Inflammatory macrophage treated with lipopolysaccharide for 1 hour (primary cell): ENCODE results near the gene RNF121.
"Not testable (repeated sequence)": the region's sequence is repeated elsewhere in the genome, so short reads cannot be mapped to it uniquely, and the experiment has no call there.

Source experiments
- DNase-seq, 2 donors: peaks; one replicate each; pipeline ENCODE4 v3.0.0-alpha.2; 2020 to 2022

The RNF121 gene

GRCh38 chr11:71928737-71929443 is at the start of gene RNF121:
RNF121 (plus strand) TSS chr11:71929046; CDS start chr11:71929062, 16 bp downstream.
- DNase-seq = peak; percentile 95 to 96

DNA sequence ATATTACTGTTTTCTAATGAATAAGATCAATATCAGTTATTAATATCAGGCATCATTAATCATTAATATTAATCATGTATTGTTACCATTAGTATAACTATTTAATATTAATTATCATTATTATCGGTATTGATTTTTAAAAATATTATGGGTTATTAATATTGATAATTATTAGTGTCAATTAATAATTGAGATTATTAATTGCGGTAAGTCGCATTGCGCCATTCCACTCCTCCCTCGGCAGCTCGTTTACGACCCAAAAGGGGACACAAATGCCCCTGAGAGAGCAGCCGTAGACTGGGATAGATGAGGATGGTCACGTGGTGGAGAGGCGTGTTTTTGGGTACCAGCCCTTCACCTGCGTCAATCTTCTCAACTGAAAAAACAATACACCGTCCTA is 43.0 kb upstream of the RNF121 start:
- not testable (repeated sequence) for DNase-seq

GRCh38 chr11:71888335-71889010 is 40.4 kb upstream of the RNF121 start:
- not testable (repeated sequence) for DNase-seq

- not testable (repeated sequence) for DNase-seq
Measured at GRCh38 chr11:71889181-71889872, 39.5 kb upstream of the RNF121 start.

- DNase-seq = no peak
Measured at GRCh38 chr11:71895961-71896360, 32.9 kb upstream of the RNF121 start.

DNA sequence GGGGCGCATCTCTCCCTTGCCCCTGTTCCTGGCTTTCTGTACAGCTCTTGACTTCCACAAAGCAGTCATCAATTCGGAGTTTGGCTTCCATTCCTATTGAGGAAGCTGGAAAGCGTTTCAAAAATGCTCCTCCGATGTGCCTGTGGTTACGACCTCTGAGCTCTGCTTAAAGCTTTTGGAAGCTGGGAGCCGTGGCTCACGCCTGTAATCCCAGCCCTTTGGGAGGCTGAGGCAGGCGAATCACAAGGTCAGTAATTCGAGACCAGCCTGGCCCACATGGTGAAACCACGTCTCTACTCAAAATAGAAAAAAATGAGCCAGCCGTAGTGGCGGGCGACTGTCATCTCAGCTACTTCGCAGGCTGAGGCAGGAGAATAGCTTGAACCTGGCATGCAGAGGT is 27.7 kb upstream of the RNF121 start:
- not testable (repeated sequence) for DNase-seq

- DNase-seq = no peak
Measured at GRCh38 chr11:71908218-71908617, 20.6 kb upstream of the RNF121 start.

DNA sequence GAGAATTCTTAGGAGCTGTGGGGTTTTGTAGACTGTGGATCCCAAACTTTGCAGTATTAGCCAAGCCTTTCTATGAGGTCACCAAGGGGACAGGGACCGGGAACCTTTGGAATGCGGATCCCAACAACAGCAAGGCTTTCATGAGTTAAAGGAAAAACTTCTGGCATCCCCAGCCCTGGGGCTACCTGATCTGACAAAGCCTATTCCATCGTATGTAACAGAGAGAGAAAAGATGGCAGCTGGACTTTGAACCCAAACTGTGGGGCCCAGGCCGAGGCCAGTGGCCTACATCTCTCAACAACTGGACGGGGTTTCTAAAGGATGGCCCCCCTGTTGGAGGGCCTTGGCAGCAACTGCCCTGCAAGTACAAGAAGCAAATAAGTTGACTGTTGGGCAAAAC is 18.1 kb upstream of the RNF121 start:
- DNase-seq = not testable (repeated sequence)

DNA sequence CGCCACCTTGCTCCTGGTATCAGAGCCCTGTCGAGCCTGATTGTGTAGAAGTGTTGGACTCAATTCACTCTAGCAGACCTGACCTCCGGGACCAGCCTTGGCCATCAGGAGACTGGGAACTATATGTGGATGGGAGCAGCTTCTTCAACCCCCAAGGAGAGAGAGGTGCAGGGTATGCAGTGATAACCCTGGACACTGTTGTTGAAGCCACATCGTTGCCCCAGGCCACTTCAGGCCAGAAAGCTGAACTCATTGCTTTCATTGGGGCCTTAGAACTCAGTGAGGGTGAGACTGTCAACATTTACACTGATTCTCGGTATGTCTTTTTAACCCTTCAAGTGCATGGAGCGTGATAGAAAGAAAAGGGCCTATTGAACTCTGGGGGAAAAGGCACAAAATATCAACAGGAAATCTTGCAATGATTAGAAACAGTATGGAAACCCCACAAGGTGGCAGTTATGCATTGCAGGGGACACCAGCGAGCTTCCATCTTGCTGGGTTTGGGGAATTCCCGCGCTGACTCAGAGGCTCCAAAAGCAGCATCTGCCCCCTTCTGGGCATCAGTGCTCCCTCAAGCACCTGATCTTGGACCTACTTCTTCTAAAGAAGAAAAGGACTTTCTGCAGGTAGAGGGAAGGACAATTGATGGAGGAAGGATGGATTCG is 17.4 kb upstream of the RNF121 start:
- DNase-seq = peak in 1 of 2 donors; percentile 14

GRCh38 chr11:71911986-71912340 is 16.9 kb upstream of the RNF121 start:
- DNase-seq = not testable (repeated sequence)

- no peak for DNase-seq
Measured at GRCh38 chr11:71913756-71914526, 14.9 kb upstream of the RNF121 start.

- no peak for DNase-seq
Measured at GRCh38 chr11:71914617-71915189, 14.1 kb upstream of the RNF121 start.

DNA sequence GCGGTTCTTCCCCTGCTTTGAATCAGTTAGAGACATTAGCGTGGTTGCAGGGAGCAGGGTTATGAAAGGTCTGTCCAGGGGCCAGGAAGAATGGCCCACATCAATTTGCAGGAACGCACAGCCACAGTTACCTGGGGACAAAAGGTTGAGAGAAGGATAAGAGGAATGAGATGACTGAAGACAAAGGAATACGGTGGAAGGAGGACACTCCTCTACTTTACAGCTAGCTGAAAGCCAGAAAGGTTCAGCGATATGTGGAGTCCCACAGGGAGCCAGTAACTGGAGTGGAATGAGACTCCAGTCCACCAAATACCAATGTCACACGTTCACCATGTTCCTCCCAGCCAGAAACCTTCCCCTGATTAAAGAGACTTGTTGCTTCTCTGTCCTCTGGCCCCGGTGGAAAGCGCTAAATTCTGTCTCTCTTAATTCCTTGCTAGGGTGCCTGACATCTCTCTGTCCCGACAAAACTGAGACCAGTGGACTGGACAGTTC is 11.2 kb upstream of the RNF121 start:
- DNase-seq = no peak

DNA sequence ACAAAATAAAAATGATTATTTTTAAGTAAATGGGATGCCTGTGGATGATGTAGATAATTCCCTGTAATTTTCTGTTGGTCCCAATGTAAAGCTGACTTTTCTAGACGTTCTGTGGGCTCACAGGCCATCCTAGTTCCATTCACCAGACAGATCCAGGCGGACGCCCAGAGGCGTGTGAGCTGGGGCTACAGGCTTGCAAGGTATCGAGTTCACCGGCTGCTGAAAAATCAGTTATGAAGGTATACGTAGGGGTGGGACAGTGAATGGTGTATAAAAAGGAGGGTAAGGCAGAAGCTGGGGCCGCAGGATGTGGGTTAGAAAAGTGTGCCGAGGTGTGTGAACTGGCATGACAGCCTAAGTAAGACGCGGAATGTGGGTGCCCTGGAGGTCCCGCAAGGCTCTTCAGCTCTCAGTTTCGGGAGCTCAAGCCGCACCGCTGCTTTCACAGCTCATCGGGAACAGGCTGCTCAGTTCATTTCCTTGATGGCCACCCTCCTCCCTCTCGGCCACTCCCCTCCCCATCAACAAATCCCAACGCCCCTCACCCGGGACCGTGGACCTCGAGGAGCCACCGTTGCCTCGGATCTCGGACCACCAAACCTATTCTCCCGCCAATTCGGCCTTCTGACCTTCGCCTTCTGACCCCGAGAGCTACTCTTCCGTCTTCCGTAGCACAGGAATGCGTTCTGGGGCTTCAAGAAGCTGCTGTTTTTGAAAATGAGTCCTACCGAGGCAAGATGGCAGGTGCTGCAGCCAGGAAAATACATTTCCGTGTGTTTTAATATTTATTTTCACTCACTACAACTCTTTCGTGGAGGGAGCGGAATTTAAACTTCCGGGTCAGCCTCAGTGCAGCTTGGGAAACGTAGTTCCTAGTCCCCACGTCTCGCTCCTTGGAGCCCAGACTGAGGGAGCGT is 768 bp upstream of the RNF121 start, which contains the start of gene XNDC1N:
Gene XNDC1N, minus strand, starts transcription at position 775 of the 917 bp plus-strand sequence. CDS start 5,241 bp downstream, outside the sequence.
- DNase-seq = peak in 1 of 2 donors; percentile 77

DNA sequence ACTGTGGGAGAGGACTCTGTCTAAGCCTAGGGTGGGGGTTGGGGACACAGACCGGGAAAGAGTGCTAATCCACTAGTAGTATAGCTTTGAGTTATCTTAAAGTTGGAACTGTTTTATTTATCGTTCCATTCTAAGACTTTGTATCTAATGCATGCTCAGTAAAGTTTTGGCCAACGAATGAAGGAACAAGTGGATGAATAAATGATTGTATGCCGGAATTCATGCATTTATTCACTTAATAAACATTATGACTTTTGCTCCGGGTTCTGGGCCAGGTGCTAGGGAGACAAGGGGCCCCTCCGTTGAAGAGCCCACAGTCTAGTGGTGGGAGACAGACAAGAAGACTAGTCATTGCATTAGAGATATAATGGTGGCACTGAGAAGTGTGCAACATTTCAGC is 645 bp downstream of the RNF121 start:
- no peak for DNase-seq

GRCh38 chr11:71930556-71931244 is 1.9 kb downstream of the RNF121 start:
- DNase-seq = no peak

DNA sequence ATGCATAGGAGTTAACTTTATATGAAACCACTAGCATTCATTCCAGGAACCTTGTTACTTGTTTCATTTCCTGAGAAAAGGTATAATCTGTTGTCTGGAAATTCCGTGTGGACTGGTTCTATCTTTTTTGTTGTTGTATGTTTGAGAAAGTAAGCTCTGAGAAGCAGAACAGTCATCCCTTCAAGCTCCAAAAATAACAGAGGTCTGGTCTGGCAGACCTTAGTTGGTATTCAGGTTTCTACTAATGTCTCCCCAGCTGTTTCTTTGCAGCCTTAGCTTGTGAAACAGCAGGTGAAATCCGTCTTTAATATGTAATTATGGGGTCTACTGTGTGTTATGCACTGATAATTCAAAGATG is 2.4 kb downstream of the RNF121 start:
- DNase-seq = no peak

GRCh38 chr11:71933141-71933933 is 4.5 kb downstream of the RNF121 start:
- no peak for DNase-seq

DNA sequence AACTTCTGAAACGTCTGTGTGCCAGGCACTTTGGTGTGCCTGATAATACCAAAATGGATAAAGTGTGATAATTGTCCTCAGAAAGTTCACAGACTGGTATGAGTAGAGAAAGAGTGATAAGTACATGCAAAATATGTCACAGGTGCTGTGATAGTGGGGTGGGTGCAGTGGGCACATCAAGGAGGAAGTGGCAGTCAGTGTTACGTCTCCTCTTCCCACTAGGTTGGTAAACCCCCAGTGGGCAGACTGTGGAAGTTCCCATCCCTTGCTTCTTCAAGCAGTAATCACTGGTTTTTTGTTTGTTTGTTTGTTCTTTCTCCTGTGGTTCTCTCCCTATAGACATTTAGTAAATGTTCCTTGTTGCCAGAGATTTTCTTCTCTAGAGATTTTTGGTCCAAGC is 5.4 kb downstream of the RNF121 start:
- peak; percentile 55 to 88 for DNase-seq
